NK-92 (cell line): ENCODE results near the gene SLCO6A1.
"Not testable (repeated sequence)": the region's sequence is repeated elsewhere in the genome, so short reads cannot be mapped to it uniquely, and the experiment has no call there.

Source experiments
- DNase-seq: peaks from one replicate; lab custom pipeline; 2025; ENCODE audit not compliant: unreplicated experiment; lab: John Stamatoyannopoulos, UW

The SLCO6A1 gene, protein sequence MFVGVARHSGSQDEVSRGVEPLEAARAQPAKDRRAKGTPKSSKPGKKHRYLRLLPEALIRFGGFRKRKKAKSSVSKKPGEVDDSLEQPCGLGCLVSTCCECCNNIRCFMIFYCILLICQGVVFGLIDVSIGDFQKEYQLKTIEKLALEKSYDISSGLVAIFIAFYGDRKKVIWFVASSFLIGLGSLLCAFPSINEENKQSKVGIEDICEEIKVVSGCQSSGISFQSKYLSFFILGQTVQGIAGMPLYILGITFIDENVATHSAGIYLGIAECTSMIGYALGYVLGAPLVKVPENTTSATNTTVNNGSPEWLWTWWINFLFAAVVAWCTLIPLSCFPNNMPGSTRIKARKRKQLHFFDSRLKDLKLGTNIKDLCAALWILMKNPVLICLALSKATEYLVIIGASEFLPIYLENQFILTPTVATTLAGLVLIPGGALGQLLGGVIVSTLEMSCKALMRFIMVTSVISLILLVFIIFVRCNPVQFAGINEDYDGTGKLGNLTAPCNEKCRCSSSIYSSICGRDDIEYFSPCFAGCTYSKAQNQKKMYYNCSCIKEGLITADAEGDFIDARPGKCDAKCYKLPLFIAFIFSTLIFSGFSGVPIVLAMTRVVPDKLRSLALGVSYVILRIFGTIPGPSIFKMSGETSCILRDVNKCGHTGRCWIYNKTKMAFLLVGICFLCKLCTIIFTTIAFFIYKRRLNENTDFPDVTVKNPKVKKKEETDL

GRCh38 chr5:102498271-102499034 lies at the start of gene SLCO6A1:
Gene SLCO6A1 (minus strand): TSS chr5:102499001. CDS start chr5:102498844, 157 bp downstream.
- no peak for DNase-seq

- no peak for DNase-seq
Observed at GRCh38 chr5:102547141-102548035, 48.6 kb upstream of the SLCO6A1 start.

- DNase-seq, result no peak
Observed at GRCh38 chr5:102545175-102545574, 46.4 kb upstream of the SLCO6A1 start.

GRCh38 chr5:102542057-102542456 lies 43.3 kb upstream of the SLCO6A1 start:
- DNase-seq, result no peak

- no peak for DNase-seq
Observed at GRCh38 chr5:102539996-102540728, 41.4 kb upstream of the SLCO6A1 start.

GRCh38 chr5:102539562-102539961 lies 40.8 kb upstream of the SLCO6A1 start:
- no peak for DNase-seq

DNA sequence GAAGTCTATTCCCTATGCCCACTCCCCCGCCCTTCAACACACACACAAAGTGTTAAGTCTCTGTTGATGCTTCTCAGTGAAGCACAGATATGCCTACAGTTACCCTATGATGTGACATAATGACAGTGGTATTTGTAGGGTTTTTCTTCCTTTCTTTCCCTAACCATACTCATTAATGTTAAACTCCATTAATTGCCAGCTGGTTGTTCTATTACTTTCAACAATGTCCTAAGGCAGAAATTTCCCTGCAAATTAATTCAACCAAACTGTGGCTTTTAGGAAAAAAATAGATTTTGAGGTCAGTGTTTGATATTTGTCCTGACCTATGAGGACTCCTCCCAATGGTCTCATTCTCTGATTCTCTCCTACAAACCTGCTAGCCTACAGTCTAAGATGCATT lies 38.2 kb upstream of the SLCO6A1 start:
- no peak for DNase-seq

DNA sequence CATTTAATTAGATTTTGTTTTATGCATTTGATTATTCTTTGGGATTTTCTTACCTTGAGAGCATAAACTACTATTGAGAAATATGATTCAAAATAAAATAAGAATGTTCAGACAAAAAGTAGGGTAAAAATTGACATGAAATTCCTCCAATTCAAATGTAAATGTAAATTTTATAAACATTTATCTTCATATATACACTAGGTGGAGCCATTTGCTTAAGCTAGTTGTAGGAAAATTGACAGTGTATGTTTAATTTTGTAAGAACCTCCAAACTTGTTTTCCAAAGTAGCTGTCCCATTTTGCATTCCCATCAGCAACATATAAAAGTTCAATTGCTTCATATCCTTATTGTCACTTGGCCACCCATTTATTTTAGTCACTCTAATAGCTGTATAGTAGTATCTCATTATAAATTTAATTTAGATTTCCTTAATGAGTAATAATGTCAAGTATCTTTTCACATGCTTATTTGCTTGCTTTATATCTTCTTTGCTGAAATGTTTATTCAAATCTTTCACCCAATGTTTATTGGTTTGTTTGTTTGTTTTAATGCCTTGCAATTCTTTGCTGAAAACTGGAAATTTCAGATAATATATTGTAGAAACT lies 37.6 kb upstream of the SLCO6A1 start:
- no peak for DNase-seq

DNA sequence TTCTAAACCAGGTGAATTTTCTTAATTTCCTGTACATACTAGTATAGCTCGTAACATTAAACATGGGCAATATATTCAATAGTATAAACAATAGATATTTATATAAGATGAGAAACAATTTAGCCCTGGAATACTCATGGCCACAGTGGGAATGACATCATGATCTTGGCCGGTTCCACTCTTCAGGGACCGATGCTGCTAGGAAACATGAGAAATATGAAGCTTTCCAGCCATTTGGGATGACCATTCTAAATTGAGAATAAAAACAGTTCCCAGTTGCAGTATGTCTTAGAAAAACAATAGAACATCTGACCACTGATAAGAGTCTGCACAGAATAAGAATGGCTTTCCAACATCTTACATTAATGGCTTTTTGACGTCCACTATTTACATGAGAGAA lies 33.3 kb upstream of the SLCO6A1 start:
- no peak for DNase-seq

DNA sequence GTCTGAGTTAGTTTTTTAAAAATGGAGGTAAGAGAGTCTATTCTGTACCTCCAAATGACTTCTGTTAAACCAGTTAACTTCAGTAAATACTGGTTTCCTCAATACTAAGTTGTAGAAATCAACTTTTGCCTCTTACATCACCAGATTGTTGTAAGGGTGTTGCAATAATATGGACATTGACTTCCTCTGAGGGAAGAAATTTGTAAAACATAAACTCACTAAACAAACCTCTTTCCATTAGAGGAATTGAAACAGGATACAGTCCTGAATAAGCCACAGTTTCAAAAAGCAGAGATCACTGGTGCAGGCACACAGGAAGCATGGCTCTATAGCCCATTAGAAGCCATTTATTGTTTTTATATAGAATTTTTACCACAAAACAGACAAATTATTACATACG lies 32.7 kb upstream of the SLCO6A1 start:
- no peak for DNase-seq

- no peak for DNase-seq
Observed at GRCh38 chr5:102529447-102529846, 30.6 kb upstream of the SLCO6A1 start.

GRCh38 chr5:102529031-102529430 lies 30.2 kb upstream of the SLCO6A1 start:
- no peak for DNase-seq

- DNase-seq, result no peak
Observed at GRCh38 chr5:102528600-102528999, 29.8 kb upstream of the SLCO6A1 start.

- DNase-seq, result no peak
Observed at GRCh38 chr5:102527547-102527946, 28.7 kb upstream of the SLCO6A1 start.

DNA sequence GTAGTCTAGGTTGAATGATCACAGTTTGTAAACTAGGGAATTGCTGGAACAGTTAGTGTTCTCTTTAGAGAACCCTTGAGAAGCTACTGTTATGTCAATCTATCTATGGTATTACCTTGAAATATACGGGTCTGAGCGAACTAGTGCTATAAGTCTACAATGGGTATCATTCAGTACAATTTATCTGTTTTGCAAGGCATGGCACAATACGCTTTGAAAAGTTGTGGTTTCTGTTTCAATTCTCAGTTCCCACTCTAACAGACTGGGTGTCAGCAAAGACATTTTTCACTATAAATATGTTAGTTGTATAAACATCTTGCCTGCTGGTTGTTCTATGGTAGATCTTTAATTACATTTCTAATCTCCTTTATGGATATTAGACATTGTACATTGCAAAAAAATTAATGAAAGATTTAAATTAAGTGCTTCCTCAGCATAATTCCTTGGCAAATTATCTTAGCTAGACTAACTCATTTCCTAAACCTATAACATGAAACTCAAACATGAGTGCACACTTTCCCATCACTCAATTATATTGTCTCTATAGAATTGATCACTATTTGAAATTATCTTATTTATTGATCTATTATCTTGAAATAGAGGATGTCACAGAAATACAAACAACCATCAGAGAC lies 24.9 kb upstream of the SLCO6A1 start:
- DNase-seq, result no peak

GRCh38 chr5:102511666-102512065 lies 12.9 kb upstream of the SLCO6A1 start:
- DNase-seq, result no peak

DNA sequence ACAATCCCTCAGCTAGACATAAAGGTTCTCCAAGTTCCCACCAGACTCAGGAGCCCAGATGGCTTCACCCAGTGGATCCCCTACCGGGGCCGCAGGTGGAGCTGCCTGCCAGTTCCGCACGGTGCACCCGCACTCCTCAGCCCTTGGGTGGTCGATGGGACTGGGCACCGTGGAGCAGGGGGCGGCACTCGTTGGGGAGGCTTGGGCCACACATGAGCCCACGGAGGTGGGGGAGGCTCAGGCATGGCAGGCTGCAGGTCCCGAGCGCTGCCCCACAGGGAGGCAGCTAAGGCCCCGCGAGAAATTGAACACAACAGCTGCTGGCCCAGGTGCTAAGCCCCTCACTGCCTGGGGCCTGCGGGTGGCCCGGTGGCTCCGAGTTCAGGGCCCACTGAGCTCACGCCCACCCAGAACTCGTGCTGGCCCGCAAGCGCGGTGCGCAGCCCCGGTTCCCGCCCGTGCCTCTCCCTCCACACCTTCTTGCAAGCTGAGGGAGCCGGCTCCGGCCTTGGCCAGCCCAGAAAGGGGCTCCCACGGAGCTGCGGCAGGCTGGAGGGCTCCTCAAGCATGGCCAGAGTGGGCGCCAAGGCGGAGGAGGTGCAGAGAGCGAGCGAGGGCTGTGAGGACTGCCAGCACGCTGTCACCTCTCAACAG lies 7.4 kb downstream of the SLCO6A1 start:
- not testable (repeated sequence) for DNase-seq

DNA sequence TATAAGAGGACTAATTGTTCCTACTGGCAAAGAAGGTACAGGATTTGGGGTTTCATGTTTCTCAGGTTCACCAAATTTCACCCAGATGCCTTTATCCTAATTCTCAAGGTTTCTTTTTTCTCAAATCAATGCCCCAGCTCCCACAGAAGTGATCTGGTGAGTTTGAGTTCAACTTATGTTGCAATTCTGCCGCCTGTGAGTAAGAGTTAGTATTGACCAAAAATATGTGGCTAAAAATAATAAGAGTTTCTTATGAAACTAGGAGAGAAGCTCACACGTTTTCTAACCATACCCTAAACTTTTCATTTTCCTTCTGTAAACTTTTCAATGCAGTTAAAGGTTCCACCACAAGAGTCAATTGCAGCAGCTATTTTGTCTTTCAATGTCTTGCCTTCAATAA lies 15.1 kb downstream of the SLCO6A1 start:
- no peak for DNase-seq
